HG03442 (cell line): ENCODE data around the gene CCDC82.

ENCODE experiments used
- ATAC-seq: cut with Tn5 transposase; IDR thresholded peaks from one replicate; pipeline ENCODE4 v1.9.1; 2021; ENCODE audit warnings: mild to moderate bottlenecking, moderate library complexity; ENCODE audit not compliant: unreplicated experiment

The CCDC82 gene

GRCh38 chr11:96365493-96365892 lies 24.2 kb downstream of the CCDC82 start:
- no peak for ATAC-seq

DNA sequence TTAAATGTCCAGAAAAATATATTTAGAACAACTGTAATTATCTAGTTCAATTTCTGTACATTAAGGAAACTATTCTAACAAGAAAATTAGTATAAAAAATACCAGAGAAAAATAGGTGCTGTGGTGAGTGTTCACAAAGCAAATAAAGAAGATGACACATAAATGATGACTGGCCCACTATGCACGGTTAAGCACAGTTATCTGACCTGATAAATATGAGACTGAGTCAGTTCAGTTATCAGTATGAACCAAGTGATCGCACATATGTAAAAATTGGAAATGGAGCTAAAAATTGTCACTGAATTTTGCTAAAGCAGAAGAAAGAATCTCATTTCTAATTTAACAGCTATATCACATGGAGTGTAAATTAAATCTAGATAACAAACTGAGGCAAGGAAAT lies 27.9 kb downstream of the CCDC82 start:
- ATAC-seq, result no peak

GRCh38 chr11:96358321-96358720 lies 31.4 kb downstream of the CCDC82 start:
- no peak for ATAC-seq

DNA sequence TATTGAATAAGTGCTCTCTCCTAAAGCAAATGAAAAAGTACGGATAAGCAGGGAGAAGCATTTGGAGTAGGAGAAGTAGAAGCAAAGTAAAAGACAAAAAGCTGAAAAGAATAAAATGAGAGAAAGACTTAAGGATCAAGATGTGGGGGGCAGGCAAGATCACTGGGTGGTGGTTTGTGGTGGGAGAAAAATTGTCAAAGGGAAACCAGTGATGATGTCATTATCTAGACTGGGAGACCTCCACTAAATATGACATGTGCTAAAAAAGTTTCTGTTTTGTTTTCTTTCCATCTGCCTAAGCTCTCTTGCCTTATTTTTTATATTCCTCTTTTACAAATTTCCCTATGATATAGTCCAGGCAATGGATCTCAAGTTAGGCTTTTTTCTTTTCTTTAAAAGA lies 31.9 kb downstream of the CCDC82 start:
- peak; percentile 41 for ATAC-seq

- ATAC-seq, result no peak
These were observed 32.9 kb downstream of the CCDC82 start for GRCh38 chr11:96356848-96357247.

- ATAC-seq, result peak; percentile 82
These were observed 46.6 kb downstream of the CCDC82 start, which contains the start of gene MAML2 for GRCh38 chr11:96342961-96343711. Gene MAML2 (minus strand): TSS chr11:96343195. CDS start chr11:96341895, 1,300 bp downstream.

- ATAC-seq, result no peak
These were observed 47.4 kb downstream of the CCDC82 start for GRCh38 chr11:96342014-96342960.

- peak; percentile 30 for ATAC-seq
These were observed 48.3 kb downstream of the CCDC82 start for GRCh38 chr11:96341211-96342013.

DNA sequence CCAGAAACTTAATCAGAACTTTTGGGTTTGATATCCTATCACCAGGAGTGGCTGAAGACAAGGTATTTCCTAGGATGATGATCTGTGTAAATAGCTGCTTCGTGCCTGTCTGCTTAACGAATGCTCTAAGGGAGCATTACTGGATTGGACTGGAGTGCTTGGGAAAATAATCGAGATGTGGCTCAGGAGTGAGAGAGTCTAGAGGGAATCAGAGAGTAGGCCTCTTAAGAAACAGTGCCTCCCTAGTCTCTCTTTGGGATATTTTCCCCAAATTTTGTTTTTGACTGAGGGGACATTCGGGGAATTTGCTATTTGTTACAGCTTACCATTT lies 49.2 kb downstream of the CCDC82 start:
- ATAC-seq, result no peak

DNA sequence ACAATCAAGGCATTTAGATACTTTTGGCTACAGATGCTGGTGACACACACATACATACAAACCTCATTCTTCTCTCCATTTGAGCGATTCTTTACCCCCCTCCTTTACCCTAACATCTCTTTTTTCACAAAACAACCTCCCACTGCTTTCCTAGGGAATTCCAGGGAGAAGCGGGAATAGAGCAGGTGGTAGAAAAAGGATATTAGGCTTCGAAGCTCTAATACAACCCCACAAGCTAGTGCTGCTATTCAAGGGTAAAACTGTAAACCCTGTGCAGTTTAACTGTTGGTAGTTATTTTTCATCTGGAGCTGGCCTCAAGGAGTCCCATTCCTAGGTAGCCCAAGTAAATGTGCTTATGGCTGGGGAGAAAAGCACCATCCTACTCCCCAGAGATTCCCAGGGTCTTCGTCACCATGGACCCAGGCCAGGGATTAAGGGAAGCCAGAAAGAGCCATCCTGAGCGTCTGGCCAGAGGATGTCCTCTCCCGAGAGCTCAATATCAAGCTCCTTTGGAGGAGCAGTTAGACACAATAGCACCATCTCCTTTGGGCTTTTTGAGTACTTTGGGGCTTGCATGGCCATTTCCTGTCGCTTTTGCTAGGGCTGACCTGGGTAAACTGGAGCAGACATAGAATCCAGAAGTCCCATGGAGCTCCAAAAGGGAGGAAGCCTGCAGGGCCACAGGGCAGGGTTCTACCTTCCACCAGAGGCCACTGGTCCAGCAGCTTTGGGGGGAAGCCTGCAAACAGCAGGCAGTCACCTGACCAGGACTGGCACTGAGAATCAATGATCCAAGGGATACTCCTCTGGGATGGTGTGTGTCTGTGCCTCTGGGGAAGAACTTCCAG lies 49.8 kb downstream of the CCDC82 start:
- ATAC-seq, result no peak

DNA sequence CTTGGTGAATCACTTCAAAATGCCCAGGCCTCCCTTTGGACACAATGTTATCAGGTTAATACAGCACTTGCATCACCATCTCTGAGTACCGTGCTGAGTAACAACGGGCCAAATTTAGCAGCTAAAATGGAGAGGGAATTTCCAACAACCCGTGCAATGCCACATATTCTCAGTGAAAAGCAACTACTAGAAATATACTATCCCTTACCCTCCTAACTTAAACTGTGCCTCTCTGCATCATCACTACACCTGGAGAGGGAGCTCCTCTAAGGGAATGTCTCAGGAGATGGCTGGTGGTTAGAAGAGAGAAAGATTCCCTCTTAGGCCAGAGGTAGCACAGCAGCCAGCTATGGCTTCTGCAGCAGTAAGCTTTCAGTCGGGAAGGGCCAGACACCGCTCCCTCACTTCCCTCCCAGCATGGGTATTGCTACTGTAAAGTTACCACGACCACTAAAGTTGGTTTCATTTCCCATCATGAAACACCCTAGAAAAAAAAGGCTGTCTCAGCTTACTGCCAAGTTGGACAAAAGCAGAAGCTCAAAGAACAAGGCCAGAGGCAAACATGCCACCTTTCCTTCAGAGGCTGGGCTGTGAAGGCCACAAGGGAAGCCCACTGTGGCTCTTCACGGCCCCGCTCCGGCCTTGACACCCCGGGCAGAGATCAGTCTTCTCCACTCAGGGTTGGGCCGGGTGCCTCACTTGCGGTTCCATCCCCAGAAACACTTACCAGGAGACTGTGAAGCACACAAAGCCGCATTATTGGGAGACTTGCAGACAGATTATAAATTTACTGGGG lies 50.6 kb downstream of the CCDC82 start:
- ATAC-seq, result peak; percentile 30

DNA sequence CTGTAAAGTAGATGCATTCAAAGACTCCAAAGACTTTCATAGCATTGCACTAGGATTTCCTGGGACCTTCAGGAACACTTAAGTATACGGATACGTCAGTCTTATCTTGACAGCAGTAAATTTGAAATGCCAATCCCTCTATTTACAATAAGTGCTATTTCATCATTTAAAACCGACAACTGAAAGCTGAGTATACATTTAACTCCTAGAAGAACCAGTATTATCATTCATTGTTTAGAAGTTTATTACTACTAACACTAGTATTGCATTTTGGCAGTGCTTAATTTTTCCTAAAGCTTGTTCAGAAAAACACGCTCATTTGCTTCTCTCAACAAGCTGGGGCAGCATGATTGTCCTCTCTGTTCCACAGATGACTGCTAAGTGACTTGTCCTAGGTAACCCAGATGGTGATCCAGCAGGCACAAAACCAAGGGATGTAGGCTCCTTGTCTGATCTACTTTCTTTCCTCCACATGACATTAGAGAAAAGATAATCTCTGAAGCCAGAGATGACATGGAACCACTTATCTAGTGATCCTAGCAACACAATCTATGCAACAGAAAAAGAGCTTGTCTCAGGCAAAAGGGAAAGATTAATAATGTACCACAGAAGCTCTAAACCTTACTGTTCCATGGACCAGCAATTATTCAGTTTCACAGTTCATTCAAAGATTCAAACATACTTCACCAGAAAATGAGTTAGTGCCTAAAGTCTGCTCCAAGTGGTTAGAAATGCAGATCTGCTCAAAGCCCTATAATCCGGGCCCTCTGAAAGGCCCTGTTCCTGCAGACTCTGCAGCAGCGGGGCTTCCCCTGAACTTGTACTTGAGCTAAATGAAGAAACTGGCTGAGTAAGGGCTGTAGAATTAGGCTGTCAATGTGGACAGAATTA lies 51.9 kb downstream of the CCDC82 start:
- peak; percentile 42 for ATAC-seq

DNA sequence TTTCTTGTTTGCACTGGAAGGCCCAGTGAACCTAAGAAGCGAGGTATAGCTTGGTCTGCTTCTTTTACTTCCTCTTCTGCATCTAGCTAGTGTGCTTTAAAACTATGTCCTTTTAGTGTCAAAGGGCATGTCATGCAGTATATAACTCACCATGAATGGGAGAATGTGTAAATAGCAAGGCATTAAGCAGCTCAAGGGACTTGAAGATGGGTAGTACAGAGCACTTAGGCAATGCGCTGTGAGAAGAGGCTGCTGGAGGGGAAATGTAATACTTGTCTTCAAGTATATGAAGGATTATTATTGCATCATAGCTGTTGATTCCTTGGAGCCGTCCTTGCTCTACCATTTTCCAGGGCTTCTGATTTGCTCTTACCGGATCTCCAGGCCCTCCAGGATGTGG lies 54.3 kb downstream of the CCDC82 start:
- ATAC-seq, result no peak

GRCh38 chr11:96334219-96334618 lies 55.5 kb downstream of the CCDC82 start:
- ATAC-seq, result no peak

- no peak for ATAC-seq
These were observed 56.5 kb downstream of the CCDC82 start for GRCh38 chr11:96333191-96333719.

DNA sequence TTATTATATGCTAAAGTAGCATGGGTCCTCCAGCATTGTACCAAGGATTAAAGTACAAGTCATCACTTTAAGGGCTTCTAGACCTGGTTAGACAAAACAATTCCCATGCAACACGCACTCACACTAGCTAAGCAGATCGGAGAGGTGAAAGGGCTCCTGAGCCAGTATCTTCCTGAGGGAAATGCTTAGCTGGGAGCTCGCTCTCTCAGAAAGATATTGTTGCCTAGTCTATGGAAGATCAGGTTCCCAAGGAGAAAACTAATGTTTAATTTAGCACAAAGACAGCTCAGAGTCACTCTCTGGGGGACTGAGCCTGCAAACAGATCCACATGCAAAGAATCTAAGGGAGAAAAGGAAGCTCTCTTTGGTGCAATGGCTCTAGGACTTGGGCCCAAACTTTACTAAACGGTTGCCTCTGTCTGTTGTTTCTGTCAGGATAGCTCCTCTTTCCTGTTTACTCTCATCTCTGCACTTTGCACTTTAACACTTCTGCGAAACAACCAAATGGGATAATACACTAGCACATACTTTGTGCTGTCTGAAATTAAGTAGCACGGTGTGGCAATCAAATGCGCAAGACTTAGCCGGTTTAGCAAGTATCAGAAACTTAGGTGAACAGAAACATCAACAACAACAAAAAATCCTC lies 57.5 kb downstream of the CCDC82 start:
- ATAC-seq, result no peak

GRCh38 chr11:96331699-96332116 lies 58.0 kb downstream of the CCDC82 start:
- ATAC-seq, result no peak

DNA sequence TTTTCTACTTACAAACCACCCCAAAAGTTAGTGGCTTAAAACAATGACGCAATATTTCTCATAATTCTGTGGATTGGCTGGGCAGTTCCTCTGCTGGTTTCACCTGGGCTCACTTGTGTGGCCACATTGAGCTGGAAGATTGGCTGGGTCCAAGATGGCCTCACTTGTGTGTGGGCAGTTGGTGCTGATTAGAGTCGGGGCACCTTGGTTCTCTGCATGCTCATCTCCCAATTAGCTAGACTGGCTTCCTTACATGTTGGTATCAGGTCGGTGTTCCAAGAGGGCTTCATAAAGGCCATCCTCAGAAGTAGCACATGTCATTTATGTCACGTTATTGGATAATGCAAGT lies 59.2 kb downstream of the CCDC82 start:
- no peak for ATAC-seq
